Activated naive CD4-positive, alpha-beta T cell treated with anti-CD3 and anti-CD28 coated beads for 36 hours (primary cell): ENCODE measurements around the gene ZMYM2. TPM values are rescaled to one million over a fixed set of nuclear protein-coding genes. Genes with fewer than 3 reads are reported as not detected.

Experiments used
- CTCF ChIA-PET: fragments of 350-600 bp; sonication (Branson Sonifier 250); formaldehyde crosslinking; loops from one replicate; lab custom pipeline; 2021; ENCODE audit warnings: antibody characterized with exemption; lab: Charles Lee
- DNase-seq: peaks from one replicate; pipeline ENCODE4 v3.0.0-alpha.2; 2020
- H3K27ac Mint-ChIP-seq: one replicate; pipeline ENCODE4 v1.8.0; 2021; ENCODE audit warnings: mild to moderate bottlenecking, mixed read lengths
- H3K27me3 Mint-ChIP-seq: one replicate; pipeline ENCODE4 v1.8.0; 2021; ENCODE audit warnings: low read depth, mixed read lengths
- H3K36me3 Mint-ChIP-seq: one replicate; pipeline ENCODE4 v1.8.0; 2021; ENCODE audit warnings: low read depth, mixed read lengths
- H3K4me1 Mint-ChIP-seq: one replicate; pipeline ENCODE4 v1.8.0; 2021; ENCODE audit warnings: low read depth, mixed read lengths
- H3K4me3 Mint-ChIP-seq: one replicate; pipeline ENCODE4 v1.8.0; 2021; ENCODE audit warnings: mild to moderate bottlenecking, moderate library complexity, mixed read lengths
- H3K9me3 Mint-ChIP-seq: one replicate; pipeline ENCODE4 v1.8.0; 2021; ENCODE audit warnings: mixed read lengths
- intact Hi-C: fragments of 100-400 bp; cut with micrococcal nuclease; formaldehyde crosslinking; loops from one replicate; pipeline ENCODE4 v1.15.1; 2023
- total RNA-seq, 2 experiments: library from RNA; stranded (reverse); gene quantifications; one replicate each; pipeline ENCODE4 v1.2.3, GENCODE V29; 2021

The ZMYM2 gene
- total RNA-seq, 2 experiments from 2014 or later = 38.9 to 42.9 TPM

DNA sequence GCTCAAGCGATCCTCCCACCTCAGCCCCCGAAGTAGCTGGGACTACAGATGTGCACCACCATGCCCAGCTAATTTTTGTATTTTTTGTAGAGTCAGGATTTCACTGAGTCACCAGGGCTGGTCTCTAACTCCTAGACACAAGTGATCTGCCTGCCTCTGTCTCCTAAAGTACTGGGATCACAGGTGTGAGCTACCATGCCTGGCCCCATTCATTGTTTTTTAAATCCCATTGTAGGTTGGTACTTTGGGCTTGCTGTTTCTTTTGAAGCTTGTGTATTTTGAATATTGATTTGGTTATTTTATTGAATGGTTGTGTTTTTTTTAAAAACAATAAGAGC lies 26.7 kb downstream of the ZMYM2 start:
- Mint-ChIP-seq H3K4me1 (peaks cover 41% of the 10 kb centered on the region), H3K36me3 (peaks cover 12% of the 10 kb centered on the region)
- intact Hi-C loops = no loop called here

DNA sequence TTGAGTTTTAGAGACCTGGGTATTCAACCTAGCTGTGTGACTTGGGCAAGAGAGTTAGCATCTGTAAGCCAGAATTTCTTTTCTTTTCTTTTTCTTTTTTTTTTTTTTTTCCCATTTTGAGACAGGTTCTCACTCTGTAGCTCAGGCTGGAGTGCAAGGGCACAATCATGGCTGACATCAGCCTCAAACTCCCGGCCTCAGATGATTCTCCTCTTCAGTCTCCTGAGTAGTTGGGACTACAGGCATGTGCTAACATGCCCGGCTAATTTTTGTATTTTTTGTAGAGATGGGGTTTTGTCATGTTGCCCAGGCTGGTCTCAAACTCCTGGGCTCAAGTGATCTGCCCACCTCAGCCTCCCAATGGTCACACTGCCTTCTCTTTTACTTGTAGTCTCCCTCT lies 33.0 kb downstream of the ZMYM2 start:
- no peak overlapping the region for H3K4me3 Mint-ChIP-seq
- H3K4me1 Mint-ChIP-seq = peaks cover 24% of the 10 kb centered on the region
- no peaks in the 10 kb centered on the region for H3K9me3 Mint-ChIP-seq
- DNase-seq = no peak
- no peak overlapping the region for H3K27ac Mint-ChIP-seq
- intact Hi-C loops = no loop called here
- CTCF ChIA-PET = no interaction called here
- no peaks in the 10 kb centered on the region for H3K27me3 Mint-ChIP-seq
- H3K36me3 Mint-ChIP-seq = peaks cover 23% of the 10 kb centered on the region

More for the DNA sequence above, 26.7 kb downstream of the ZMYM2 start:
- CTCF ChIA-PET = interaction anchor here (0.6 to 2.3 kb wide), 13 partner anchors 9 to 178 kb away, joined by 3 to 11 read pairs (median 4); no protein-coding TSS in a partner anchor
- H3K27ac Mint-ChIP-seq = no peak overlapping the region
- no peak overlapping the region for H3K4me3 Mint-ChIP-seq
- DNase-seq = no peak
- H3K27me3 Mint-ChIP-seq = no peaks in the 10 kb centered on the region
- H3K9me3 Mint-ChIP-seq = no peaks in the 10 kb centered on the region

DNA sequence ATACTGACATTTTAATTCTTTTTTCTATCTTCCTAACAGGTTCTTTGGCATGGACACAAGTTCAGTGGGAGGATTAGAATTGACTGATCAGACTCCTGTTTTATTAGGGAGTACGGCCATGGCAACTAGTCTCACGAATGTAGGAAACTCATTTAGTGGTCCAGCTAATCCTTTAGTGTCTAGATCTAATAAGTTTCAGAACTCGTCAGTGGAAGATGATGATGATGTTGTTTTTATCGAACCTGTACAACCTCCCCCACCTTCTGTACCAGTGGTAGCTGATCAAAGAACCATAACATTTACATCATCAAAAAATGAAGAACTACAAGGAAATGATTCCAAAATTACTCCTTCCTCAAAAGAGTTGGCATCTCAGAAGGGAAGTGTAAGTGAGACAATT lies 34.5 kb downstream of the ZMYM2 start:
- no peak overlapping the region for H3K4me3 Mint-ChIP-seq
- H3K4me1 Mint-ChIP-seq = peaks cover 29% of the 10 kb centered on the region
- H3K27me3 Mint-ChIP-seq = no peaks in the 10 kb centered on the region
- CTCF ChIA-PET = no interaction called here
- no peak overlapping the region for H3K27ac Mint-ChIP-seq
- no peak for DNase-seq
- peaks cover 30% of the 10 kb centered on the region for H3K36me3 Mint-ChIP-seq
- no peaks in the 10 kb centered on the region for H3K9me3 Mint-ChIP-seq
- intact Hi-C loops = no loop called here

DNA sequence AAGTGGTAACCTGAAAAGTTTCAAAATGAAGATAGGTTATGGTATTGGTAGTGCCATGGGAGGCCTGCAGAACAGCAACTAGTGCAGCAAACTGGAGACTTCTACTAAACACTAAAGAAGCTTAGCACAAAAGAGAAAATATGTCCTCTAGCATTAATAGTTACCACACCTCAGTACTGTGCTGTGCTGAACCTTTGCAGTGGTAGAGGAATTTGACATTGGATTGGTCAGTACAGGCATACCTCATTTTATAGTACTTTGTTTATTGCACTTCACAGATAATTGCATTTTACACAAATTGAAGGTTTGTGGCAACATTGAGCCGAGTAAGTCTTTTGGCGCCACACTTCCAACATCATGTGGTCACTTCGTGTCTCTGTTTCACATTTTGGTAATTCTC lies 40.4 kb downstream of the ZMYM2 start:
- Mint-ChIP-seq H3K27ac (no peak overlapping the region), H3K36me3 (peaks cover 29% of the 10 kb centered on the region), H3K9me3 (no peaks in the 10 kb centered on the region), H3K4me1 (peaks cover 37% of the 10 kb centered on the region), H3K4me3 (no peak overlapping the region), H3K27me3 (no peaks in the 10 kb centered on the region)
- intact Hi-C loops = no loop called here
- CTCF ChIA-PET = interaction anchor here (0.5 kb wide), 1 partner anchor 408 kb away, joined by 3 read pairs; no protein-coding TSS in a partner anchor
- no peak for DNase-seq

DNA sequence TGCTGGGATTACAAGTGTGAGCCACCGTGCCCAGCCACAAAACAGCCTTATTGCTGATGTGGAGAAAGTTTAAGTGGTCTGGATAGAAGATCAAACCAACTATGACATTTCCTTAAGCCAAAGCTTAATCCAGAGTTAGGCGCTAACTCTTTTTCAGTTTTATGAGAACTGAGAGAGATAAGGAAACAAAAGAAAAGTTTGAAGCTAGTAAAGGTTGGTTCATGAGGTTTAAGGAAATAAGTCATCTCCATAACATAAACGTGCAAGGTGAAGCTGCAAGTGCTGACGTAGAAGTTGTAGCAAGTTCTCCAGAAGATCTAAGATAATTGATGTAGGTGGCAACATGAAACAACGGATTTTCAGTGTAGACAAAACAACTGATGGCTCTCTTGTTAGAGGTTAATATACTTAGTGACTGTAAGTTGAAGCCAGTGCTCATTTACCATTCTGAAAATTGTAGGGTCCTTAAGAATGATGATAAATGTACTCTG lies 41.6 kb downstream of the ZMYM2 start:
- Mint-ChIP-seq H3K27ac (no peak overlapping the region), H3K36me3 (peaks cover 29% of the 10 kb centered on the region), H3K27me3 (no peaks in the 10 kb centered on the region), H3K9me3 (no peaks in the 10 kb centered on the region), H3K4me3 (no peak overlapping the region), H3K4me1 (peaks cover 37% of the 10 kb centered on the region)
- DNase-seq = no peak
- intact Hi-C loops = no loop called here
- CTCF ChIA-PET = no interaction called here

DNA sequence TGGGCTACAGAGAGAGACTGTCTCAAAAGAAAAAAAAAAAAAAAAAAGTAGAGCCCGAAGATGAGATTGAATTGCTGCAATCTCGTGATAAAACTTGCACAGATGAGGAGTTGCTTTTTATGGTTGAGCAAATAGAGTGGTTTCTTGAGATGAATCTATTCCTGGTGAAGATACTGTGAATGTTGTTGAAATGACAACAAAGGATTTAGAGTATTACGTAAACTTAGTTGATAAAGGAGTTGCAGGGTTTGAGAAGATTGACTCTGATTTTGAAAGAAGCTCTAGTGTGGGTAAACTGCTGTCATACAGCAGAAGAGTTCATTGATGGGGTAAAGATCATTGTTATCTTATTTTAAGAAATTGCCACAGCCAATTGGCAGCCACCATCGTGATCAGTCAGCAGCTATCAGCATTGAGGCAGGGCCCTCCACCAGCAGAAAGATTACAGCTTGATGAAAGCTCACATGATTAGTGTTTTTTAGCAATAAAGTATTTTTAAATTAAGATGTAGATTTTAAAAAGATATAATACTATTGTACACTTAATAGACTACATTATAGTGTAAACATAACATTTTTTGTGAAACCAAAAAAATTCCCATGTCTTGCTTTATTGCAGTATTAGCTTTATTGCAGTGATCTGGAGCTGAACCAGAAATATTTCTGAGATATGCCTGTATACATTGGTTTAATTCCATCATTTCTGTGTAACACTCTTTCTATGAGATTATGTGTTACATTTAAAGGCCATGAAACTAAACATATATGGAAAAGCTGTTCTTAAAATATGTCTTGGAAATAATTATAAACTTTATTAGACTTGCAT lies 43.1 kb downstream of the ZMYM2 start:
- H3K36me3 Mint-ChIP-seq = peaks cover 23% of the 10 kb centered on the region

DNA sequence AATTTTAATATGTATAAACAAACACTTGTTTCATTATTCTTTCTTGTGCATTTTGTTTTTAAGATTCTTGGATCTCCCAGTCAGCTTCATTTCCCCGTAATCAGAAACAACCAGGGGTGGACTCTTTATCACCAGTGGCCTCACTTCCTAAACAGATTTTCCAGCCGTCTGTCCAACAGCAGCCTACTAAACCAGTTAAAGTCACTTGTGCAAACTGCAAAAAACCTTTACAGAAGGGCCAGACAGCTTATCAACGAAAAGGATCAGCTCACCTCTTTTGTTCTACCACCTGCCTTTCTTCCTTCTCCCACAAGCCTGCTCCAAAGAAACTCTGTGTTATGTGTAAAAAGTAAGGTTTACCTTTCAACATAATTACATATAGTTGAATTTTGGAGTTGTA lies 44.3 kb downstream of the ZMYM2 start:
- DNase-seq = no peak
- Mint-ChIP-seq H3K27me3 (no peaks in the 10 kb centered on the region), H3K36me3 (peaks cover 24% of the 10 kb centered on the region), H3K4me1 (peaks cover 28% of the 10 kb centered on the region), H3K27ac (no peak overlapping the region), H3K4me3 (no peak overlapping the region), H3K9me3 (no peaks in the 10 kb centered on the region)
- intact Hi-C loops = no loop called here
- CTCF ChIA-PET = no interaction called here

More for the DNA sequence above, 43.1 kb downstream of the ZMYM2 start:
- Mint-ChIP-seq H3K27me3 (no peaks in the 10 kb centered on the region), H3K4me1 (peaks cover 34% of the 10 kb centered on the region), H3K9me3 (no peaks in the 10 kb centered on the region), H3K27ac (no peak overlapping the region), H3K4me3 (no peak overlapping the region)
- CTCF ChIA-PET = interaction anchor here (0.7 to 1.0 kb wide), 3 partner anchors 16 to 126 kb away, joined by 3 to 4 read pairs (median 3); no protein-coding TSS in a partner anchor
- intact Hi-C loops = no loop called here
- DNase-seq = no peak

DNA sequence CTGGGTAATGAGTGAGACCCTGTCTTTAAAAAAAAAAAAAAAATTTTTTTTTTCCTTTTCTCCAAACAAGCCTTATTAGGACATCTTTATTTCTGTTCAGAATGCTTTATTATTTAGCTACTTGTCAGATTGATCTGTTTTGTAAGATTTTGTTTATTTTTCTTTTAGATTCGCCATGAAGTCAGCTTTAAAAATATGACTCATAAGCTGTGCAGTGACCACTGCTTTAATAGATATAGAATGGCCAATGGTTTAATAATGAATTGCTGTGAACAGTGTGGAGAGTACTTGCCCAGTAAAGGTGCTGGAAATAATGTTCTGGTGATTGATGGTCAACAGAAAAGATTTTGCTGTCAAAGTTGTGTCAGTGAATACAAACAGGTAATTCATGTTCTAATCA lies 47.7 kb downstream of the ZMYM2 start:
- Mint-ChIP-seq H3K27me3 (no peaks in the 10 kb centered on the region), H3K4me1 (peaks cover 6% of the 10 kb centered on the region), H3K4me3 (no peak overlapping the region), H3K36me3 (peaks cover 38% of the 10 kb centered on the region), H3K27ac (no peak overlapping the region), H3K9me3 (no peaks in the 10 kb centered on the region)
- no peak for DNase-seq
- CTCF ChIA-PET = interaction anchor here (0.7 kb wide), 1 partner anchor 48 kb away, joined by 3 read pairs; no protein-coding TSS in a partner anchor
- intact Hi-C loops = no loop called here

DNA sequence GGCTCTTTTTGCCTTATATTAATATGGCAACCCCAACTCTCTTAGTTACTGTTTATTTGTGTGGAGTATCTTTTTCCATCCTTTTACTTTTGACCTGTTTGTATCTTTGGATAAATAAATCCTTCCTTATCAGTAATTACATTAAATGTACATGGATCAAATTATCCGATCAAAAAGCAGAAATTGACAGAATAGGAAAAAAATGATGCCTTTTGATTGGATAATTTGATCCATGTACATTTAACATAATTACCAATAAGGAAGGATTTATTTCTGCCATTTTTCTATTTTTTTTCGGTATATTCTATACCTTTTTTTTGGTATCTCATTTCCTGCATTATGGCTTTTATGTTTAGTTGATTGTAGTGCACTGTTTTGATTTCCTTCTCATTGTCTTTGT lies 57.2 kb downstream of the ZMYM2 start:
- no peak overlapping the region for H3K27ac Mint-ChIP-seq
- H3K36me3 Mint-ChIP-seq = peaks cover 57% of the 10 kb centered on the region
- peaks cover 25% of the 10 kb centered on the region for H3K9me3 Mint-ChIP-seq
- no peaks in the 10 kb centered on the region for H3K27me3 Mint-ChIP-seq
- DNase-seq = no peak
- H3K4me3 Mint-ChIP-seq = no peak overlapping the region
- CTCF ChIA-PET = no interaction called here
- H3K4me1 Mint-ChIP-seq = peaks cover 13% of the 10 kb centered on the region
- intact Hi-C loops = no loop called here

DNA sequence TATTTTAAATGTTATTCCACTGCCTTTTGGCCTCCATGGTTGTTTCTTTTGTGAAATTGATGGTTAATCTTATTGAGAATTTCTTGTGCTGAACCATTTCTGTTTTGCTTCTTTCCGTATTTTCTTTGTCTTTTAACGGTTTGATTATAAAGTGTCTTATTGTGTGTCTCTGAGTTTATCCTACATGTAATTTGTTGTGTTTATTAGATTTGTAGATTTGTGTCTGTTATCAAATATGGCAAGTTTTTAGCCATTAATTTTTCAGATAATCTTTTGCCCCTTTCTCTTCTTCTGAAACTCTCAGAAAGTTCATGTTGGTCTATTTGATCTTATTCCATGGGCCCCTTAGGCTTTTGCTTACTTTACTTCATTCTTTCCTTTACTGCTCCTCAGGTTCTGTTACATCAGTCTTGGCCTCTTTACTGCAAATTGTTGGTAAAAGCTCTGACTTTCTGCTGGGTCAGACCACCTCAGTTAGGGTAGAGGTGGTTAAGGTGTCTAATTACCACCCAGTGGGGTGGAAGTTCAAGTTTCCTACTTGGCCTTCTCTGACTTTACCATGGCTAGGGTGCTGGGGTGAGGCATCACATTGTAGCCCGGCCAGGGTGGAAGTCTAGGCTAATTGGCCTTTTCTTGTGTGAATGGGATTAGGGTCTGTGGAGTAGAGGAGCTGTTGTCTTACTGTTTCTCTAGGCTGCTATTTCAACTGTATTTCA lies 58.3 kb downstream of the ZMYM2 start:
- no peak for DNase-seq
- CTCF ChIA-PET = no interaction called here
- Mint-ChIP-seq H3K9me3 (peaks cover 25% of the 10 kb centered on the region), H3K36me3 (peaks cover 63% of the 10 kb centered on the region), H3K27ac (no peak overlapping the region), H3K4me1 (peaks cover 23% of the 10 kb centered on the region), H3K4me3 (no peak overlapping the region), H3K27me3 (no peaks in the 10 kb centered on the region)
- intact Hi-C loops = no loop called here

DNA sequence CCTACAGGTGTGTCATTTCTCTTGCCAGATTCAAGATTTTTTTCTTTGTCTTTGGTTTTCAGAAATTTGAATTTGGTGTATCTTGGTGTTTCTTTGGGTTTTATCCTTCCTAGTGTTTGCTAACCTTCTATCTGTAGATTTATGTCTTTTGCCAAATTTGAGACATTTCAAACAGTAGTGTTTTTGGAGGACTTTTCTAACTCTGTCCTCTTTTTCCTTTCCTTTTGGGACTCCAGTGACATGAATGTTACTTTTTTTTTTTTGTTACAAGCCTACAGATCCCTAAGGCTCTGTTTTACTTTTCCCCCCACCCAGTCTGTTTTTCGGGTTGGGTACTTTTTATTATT lies 58.8 kb downstream of the ZMYM2 start:
- no peak for DNase-seq
- H3K36me3 Mint-ChIP-seq = peaks cover 63% of the 10 kb centered on the region
- intact Hi-C loops = no loop called here
- no peaks in the 10 kb centered on the region for H3K27me3 Mint-ChIP-seq
- peaks cover 25% of the 10 kb centered on the region for H3K9me3 Mint-ChIP-seq
- no peak overlapping the region for H3K27ac Mint-ChIP-seq
- CTCF ChIA-PET = no interaction called here
- H3K4me1 Mint-ChIP-seq = peaks cover 25% of the 10 kb centered on the region
- no peak overlapping the region for H3K4me3 Mint-ChIP-seq

DNA sequence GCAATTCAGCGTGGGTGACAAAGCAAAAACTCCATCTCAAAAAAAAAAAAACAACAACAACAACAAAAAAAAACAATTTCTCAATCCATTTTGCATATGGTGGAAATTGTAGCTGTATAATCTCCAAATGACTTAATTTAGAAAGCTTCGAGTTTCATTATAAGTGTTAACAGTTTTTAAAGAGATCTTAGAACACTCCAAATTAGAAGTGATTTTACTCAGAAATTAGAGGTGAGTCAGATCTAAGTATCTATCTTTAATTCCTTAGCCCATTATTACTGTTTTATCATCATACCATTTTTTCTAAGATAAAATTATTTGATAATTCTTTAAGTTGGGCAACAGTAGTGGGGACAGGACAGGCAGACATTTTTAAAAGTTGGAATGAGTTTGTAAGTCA lies 60.5 kb downstream of the ZMYM2 start:
- Mint-ChIP-seq H3K36me3 (peaks cover 49% of the 10 kb centered on the region), H3K9me3 (peaks cover 19% of the 10 kb centered on the region), H3K27me3 (no peaks in the 10 kb centered on the region), H3K27ac (no peak overlapping the region), H3K4me3 (no peak overlapping the region), H3K4me1 (peaks cover 23% of the 10 kb centered on the region)
- no peak for DNase-seq
- intact Hi-C loops = no loop called here
- CTCF ChIA-PET = no interaction called here
